Retina (tissue), 1 donor: Measurements from ENCODE around the gene SNAPC2.
"Not testable (repeated sequence)": the region's sequence is repeated elsewhere in the genome, so short reads cannot be mapped to it uniquely, and the experiment has no call there.

Experiments
- DNase-seq: peaks from one replicate; pipeline ENCODE4 v3.0.0-alpha.2; 2016

Gene SNAPC2

DNA sequence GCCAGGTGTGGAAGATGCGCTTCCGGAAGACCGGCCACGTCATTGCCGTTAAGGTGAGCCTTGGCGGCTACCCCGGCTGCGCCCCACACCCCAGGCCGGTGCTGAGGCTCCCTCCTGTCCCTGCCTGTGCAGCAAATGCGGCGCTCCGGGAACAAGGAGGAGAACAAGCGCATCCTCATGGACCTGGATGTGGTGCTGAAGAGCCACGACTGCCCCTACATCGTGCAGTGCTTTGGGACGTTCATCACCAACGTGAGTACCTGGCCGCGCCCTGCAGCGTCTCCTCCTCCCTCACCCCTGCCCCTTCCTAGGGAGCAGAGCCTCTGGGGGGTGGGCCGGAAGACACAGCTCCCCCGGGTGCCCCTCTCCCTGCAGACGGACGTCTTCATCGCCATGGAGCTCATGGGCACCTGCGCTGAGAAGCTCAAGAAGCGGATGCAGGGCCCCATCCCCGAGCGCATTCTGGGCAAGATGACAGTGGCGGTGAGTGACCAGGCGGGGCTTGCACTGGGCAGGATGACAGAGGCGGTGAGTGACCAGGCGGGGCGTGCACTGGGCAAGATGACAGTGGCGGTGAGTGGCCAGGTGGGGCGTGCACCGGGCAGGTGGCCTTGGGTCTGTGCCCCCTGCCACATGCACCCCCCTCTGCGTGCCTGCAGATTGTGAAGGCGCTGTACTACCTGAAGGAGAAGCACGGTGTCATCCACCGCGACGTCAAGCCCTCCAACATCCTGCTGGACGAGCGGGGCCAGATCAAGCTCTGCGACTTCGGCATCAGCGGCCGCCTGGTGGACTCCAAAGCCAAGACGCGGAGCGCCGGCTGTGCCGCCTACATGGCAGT is 9.6 kb upstream of the SNAPC2 start:
- no peak for DNase-seq

DNA sequence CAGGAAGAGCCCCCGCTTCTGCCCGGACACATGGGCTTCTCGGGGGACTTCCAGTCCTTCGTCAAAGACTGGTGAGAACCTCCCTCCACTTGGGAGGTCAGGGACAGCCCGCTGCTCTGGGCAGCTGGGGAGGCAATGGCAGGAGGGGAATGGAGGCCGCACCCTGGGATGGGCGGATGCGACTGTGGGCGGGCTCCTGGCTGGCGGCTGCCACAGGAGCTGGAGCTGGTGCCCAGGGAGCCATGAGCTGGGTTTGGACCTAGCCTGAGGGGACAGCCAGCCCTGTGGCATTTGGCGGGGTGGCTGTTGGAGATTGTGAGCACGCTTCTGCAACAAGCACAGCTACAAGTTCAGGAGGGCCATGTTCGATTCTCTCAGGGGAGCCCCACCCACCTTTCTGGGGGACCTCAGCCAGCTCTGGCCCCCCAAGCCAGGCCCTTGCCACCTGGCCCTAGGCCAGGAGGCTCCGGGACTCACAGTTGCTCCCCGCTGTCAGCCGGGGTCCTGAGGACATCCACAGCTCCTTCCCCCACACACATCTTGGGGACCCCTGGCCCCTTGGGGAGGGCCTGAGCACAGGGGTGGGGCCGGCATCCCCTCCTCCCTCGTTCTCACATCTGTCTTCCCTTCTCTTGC is 8.5 kb upstream of the SNAPC2 start:
- DNase-seq: no peak

DNA sequence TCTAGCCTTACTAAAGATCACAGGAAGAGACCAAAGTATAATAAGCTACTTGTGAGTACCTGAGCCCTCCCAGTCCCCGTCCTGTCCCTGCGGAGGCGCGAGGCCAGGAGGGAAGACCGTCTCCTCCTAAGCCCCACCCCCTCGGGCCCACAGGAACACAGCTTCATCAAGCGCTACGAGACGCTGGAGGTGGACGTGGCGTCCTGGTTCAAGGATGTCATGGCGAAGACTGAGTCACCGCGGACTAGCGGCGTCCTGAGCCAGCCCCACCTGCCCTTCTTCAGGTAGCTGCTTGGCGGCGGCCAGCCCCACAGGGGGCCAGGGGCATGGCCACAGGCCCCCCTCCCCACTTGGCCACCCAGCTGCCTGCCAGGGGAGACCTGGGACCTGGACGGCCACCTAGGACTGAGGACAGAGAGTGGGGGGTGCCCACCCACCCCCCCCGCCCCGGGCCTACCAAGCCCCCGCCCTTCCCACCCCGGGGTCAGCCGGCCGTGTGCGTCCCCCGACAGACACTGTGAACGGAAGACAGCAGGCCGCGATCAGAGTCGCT is 7.9 kb upstream of the SNAPC2 start:
- DNase-seq: no peak

DNA sequence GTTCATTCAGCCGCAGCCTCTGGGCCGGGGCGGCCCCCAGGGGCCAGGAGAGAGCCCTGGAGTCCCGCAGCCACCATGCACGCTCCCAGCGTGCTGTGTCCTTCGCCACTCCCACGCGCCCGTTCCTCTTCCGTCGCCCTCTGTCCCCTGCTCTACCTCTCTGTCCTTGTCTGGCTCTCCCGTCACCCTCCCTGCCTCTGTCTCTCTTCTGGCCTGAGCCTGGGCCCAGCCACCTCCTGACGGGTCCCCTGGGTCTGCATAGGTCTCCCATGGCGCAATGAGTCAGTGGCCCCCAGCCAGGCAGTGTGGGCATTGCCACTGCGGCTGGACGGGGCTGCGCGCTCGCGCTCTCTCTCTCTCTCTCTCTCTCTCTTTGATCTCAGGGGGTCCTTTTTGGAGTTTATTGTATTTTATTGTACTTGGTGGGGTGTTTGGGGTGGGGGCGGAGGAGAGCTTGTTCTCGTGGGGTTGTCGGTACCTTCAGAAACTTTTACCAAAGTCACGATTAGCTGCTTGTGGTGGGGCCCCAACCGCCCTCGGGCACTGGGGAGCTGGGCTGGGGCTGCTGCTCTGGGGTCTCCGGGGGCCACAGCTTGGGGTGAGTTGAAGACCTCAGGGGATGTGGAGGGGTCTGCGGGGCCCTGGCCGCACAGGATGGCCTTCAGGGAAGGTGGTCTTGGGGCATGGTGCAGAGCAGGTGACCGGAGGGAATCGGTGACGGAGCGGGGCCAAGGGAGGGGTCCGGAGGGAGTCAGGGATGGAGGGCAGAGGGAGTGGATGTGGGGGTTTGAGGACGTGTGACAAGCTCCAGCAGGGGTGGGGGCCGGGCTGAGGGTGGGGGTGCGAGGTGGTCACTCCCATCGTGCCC is 7.2 kb upstream of the SNAPC2 start:
- DNase-seq: no peak

DNA sequence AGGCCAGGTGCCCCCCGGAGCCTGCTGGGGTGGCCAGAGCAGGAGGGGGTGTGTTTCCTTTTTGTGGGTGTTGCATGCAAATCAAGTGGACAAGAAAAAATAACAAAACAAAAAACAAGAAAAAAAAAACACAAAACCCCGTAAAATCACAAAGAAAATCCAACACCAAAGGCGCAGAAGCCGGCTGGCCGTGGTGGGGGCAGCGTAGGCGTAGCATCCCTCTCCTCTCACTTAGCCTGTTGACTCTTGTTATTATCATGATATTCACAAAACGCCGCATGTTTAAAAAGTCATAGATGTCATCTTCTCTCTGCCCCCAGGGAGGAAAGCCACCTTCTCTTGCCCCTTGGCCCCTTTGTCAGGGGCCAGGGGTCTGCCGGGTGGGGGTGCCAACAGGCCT is 6.5 kb upstream of the SNAPC2 start:
- no peak for DNase-seq

DNA sequence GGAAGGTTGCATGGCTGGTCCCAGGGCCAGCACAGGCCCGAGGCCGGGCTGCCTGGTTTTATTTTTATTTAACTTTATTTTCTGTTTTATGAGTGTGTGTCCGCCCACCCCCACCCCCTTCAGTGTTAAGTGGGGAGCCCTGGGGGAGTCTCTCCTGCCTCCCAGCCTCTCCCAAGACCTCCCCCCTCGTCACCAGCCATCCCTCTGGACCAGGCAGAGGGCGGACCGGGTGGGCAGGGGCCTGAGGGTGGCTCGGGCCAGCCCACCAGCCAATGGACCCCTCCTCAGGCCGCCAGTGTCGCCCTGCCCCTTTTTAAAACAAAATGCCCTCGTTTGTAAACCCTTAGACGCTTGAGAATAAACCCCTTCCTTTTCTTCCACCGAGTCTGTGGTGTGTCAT is 6.0 kb upstream of the SNAPC2 start:
- no peak for DNase-seq

DNA sequence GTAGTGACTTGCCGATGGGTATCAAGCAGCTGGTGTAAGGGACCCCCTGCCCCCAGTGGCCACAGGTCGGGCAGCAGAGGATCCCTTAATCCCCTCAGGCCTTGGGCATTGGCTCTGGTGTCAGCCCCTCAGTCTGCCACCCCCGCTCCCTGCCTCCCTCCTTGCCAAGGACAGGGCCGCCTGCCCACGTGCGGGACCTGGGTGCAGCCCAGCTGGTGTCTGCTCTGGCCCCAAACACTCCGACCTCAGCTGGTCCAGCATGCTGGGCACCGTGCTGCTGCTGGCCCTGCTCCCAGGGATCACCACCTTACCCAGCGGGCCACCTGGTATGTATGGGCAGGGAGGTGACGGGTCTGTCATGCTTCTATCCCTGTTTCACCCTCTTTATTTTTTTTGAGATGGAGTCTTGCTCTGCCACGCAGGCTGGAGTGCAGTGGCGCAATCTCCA is 5.5 kb upstream of the SNAPC2 start, which contains the start of gene TGFBR3L:
TGFBR3L (plus strand) TSS at position 233 of the 448 bp plus-strand sequence.
- no peak for DNase-seq

DNA sequence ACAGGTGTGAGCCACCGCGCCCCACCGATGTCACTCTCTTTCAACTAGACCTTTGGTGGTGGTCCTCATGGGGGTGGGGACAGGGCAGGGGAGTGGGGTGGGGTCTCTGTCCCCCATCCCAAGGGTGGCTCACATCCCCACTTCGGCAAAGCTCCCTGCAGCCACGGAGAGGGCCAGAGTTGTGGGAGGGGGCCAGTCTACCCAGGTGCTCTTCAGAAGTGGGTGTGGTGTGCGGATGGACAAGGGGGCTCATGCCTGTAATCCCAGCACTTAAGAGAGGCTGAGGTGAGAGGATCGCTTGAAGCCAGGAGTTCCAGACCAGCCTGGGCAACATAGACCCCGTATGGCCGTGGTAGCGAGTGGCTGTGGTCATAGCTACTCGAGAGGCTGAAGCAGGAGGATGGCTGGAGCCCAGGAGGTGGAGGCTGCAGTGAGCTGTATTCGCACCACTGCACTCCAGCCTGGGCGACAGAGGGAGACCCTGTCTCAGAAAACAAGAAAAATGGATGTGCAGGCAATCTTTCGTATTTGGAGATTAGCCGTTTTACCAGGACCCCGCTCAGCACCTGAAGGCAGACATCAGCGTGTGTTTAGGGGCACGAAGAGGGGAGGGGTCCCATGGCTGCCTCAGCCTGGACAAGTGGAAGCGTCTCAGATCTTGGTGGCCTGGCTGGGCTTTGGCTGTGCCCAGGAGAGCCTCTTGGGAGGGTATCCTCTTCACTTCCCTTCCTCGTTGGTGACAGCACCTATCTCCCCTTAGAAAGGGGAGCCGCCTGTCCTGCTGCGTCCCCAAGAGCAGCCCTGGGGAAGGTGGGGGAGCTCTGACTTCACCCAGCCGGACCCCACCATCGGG is 4.7 kb upstream of the SNAPC2 start:
- no peak for DNase-seq

DNA sequence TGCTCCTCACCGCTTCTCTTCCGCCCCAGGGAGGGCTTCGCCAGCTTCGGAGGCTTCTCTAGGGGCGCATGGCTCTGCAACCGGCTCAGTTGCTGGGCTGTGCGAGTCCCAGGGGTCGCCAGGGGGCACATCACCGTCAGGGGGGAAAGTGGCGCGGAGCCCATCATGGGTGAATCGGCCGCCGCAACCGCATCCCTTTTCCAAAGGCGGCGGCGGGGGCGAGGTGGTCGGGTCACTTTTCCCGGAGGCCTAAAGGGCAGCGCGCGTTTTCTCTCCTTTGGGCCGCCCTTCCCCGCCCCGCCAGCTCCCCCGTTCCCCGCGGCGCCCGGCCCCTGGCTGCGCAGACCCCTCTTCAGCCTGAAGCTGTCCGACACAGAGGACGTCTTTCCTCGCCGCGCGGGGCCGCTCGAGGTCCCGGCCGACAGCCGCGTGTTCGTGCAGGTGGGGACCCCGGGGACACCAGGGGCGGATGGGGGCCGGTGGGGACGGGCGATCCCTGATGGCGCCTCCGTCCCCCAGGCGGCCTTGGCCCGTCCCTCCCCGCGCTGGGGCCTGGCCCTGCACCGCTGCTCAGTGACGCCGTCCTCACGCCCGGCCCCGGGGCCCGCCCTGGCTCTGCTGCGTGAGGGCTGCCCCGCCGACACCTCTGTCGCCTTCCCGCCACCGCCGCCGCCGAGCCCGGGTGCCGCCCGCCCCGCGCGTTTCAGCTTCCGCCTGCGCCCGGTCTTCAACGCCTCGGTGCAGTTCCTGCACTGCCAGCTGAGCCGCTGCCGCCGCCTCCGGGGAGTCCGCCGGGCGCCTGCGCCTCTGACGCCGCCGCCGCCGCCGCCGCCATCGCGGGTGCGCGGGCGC is 3.8 kb upstream of the SNAPC2 start:
- DNase-seq: no peak

DNA sequence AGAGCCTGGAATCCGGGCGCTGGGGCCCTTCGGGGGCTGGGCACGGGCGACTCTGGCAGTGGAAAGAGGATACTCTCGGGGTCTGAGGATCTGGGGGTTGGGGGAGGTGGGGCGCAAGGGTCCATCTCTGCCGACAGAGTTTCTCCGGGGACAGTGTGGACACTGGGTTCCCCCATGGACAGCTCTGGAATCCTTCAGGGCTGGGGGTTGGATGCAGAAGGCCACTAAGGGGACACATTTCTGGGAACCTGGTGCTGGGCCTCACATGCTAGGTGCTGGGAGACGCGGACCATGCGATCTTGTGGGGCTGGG is 3.2 kb upstream of the SNAPC2 start:
- no peak for DNase-seq

DNA sequence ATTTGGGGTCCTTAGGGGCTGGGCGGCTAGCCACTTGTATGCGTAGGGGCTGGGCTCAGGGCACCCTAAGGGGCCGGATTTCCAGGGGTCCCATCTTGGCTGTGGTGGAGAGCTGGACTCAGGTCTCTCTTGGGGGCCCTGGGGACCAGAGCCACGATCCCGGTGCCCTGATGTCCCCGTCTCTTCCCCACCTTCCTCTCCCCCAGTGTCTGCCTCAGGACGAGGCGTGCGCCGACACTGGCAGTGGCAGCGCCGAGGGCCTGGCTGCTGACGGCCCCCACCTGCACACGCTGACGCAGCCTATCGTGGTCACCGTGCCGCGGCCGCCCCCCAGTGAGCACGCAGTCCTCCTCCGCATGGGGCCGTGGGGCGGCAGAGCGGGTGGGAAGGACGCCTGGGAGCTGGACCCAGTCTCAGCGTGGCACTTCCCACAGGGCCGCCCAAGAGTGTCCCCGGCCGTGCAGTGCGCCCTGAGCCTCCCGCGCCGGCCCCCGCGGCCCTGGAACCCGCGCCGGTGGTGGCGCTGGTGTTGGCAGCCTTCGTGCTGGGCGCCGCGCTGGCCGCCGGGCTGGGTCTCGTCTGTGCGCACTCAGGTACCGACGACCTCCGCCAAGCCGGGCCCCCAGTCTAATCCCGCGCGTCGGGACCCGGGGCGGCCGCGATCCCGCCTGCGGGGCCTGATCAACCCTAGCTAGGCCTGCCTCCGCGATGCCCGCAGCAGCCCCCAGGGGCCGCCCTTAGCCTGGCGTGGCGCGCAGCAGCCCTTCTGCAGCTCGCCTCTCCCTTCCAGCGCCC is 2.7 kb upstream of the SNAPC2 start:
- peak; percentile 80 for DNase-seq

DNA sequence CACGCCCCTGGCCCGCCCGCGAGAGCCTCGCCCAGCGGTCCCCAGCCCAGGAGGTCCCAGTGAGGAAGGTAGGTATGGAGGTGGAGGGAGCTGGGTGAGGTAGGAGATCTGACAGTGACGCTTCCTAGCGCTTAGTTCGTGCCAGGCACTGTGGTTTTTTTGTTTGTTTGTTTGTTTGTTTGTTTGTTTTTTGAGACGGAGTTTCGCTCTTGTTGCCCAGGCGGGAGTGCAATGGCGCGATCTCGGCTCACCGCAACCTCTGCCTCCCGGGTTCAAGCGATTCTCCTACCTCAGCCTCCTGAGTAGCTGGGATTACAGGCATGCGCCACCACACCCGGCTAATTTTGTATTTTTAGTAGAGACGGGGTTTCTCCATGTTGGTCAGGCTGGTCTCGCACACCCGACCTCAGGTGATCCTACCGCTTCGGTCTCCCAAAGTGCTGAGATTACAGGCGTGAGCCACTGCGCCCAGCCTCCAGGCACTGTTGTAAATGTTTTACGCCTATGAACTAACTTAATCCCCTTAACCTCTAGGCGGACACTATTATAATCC is 2.0 kb upstream of the SNAPC2 start:
- DNase-seq: not testable (repeated sequence)

DNA sequence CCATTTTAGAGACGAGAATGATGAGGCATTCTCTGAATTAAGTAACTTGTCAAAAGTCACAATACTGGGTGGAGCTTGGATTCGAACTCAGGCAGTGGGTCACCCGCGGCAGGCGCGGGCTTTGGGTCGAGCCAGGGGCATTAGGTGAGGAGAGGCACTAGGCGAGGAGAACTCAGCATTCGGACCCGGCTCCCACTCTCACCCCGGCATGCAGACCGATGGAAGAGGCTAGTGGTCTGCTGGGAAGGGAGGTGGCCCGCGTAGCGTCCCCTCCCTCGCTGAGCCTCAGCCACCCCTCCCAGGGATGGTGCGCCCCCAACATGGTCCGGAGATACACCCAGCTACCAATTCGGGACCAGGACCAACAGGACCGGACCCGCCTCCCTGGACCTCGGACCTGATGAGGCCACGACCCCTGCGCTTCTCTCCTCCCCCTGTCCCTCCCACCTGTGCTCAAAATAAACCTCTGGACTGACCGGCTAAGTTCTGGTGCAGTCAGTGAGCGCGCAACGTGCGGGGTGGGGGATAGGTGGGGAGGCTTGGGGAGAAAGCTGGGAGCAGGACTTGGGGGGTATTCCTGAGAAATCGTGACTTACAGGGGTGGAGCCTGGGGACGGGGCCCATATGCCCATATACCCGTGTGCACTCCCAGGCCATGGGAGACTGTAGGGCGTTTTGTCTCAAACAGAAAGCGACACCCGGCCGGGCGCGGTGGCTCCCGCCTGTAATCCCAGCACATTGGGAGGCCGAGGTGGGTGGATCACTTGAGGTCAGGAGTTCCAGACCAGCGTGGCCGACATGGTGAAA is 1.3 kb upstream of the SNAPC2 start:
- DNase-seq: no peak

DNA sequence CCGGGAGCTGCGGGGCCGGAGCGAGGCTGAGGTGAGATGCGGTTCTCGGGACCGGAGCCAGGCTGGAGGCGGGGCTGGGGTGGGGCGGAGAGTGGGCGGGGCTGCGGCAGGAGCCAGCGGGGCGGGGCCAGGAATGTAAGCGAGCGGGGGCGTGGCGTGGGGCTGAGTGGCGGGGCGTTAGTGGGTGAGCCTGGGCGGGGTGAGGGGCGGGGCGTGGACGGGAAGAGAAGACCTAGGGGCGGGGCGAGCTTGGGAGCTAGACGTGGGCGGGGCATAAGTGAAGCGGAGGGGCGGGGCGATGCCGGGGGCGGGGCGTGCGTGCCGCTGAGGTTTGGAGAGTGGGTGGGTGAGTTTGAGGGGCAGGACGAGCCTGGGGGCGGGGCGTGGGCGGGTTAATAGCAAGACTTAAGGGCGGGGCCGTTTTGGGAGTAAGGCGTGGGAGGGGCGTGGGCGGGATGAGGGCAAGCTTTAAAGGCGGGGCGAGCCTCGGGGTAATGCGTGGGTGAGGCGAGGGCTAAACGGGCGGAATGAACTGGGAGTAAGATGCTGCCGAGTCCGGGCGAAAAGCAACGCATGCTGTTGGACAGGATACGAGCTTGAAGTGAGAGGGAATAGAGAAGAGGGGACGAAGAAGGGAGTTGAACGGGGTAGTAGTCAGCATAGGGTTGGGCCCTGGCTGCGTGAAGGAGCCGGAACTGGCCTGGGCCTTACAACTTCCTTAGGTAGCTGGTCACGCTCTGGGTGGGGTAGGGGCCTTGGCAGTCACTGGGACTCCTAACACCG is 572 bp downstream of the SNAPC2 start:
- DNase-seq: peak; percentile 76

DNA sequence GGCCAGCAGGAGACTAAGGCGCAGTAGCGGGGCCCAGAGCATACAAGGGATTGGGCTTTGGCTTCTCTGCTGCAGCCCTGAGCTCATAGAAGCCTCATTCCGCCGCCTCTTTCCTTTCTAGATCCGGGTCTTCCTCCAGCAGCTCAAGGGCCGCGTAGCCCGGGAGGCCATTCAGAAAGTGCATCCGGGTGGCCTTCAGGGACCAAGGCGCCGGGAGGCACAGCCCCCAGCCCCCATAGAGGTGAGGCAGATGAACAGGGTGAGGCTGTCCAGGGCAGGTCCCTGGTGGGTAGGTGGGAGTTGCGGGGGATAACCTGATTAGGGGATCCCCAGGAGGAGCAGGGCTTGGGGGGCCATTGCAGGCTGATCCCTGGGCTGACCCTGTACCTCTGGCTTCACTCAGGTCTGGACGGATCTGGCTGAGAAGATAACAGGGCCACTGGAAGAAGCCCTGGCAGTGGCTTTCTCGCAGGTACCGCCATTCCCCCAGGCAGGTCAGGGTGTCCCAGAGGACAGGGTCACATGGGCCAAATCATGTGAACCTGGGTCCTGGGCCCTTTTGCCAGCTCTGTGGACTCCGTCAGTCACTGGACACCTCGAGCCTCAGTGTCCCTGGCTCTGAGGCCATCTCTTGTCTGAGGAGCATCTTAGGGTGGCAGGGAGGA is 1.3 kb downstream of the SNAPC2 start:
- DNase-seq: no peak

DNA sequence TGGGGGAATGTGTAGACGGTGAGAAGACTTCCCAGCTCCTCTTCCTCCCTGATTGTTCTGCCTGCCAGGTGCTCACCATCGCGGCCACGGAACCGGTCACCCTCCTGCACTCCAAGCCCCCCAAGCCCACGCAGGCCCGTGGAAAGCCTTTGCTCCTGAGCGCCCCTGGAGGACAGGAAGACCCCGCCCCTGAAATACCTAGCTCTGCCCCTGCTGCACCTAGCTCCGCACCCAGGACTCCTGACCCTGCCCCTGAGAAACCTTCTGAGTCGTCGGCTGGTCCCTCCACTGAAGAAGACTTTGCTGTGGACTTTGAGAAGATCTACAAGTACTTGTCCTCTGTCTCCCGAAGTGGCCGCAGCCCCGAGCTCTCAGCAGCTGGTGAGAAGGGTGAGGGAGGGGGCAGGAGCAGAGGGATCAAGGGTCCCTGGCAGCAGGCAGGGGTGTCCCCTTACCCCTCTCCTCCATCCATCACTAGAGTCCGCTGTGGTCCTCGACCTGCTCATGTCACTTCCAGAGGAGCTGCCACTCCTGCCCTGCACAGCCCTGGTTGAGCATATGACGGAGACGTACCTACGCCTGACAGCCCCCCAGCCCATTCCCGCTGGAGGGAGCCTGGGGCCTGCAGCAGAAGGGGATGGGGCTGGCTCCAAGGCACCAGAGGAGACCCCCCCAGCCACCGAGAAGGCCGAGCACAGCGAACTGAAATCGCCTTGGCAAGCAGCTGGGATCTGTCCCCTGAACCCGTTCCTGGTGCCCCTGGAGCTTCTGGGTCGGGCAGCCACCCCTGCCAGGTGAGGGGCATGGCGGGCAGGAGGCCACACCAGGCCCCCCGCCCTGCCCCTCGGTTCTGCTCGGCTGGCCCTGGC is 2.1 kb downstream of the SNAPC2 start:
- DNase-seq: no peak

DNA sequence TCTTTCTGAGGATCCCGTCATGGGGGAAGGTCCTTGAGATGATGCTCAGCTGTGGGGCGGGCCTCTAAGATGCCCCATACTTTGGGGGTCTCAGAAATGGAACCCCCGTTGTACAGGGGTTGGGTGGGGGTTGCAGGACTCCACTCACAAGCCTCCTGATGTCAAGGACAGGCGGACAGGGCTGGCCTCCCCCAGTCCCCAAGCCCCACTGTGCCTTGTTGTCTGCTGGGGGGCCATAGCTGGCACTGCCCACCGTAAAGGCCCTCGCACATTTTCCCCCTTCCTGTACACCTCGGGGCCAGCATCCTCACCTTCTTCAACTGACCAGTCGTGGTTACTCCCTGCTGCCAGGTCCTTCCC is 2.7 kb downstream of the SNAPC2 start:
- no peak for DNase-seq
